Measurements from ENCODE around the gene RMND5B.
"Not testable (repeated sequence)": the region's sequence is repeated elsewhere in the genome, so short reads cannot be mapped to it uniquely, and the experiment has no call there.

The RMND5B gene

GRCh38 chr5:178192244-178192643 is 61.4 kb downstream of the RMND5B start:
- ATAC-seq = no peak
- Mint-ChIP-seq H3K4me3 (no peak overlapping the region), H3K27me3 (peaks cover 19% of the 10 kb centered on the region), H3K4me1 (peaks cover 13% of the 10 kb centered on the region), H3K36me3 (ENCODE audit: low read depth) (no peaks in the 10 kb centered on the region), H3K9me3 (no peaks in the 10 kb centered on the region), H3K27ac (no peak overlapping the region)
- no peak for DNase-seq

DNA sequence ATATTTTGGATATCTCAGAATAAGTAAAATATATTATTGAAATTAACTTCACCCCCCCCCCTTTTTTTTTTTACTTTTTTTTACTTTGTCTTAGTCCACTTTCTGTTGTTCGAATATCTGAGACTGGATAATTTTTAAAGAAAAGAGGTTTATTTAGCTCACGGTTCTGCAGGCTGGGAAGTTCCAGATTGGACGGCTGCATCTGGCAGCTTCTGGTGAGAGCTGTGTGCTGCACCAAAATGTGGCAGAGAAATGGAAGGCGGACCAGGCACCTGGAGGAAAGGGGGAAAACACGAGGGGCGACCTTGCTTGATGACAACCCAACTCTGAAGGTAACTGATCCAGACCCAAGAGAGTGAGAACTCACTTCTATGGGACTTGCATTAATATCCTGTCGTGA is 62.0 kb downstream of the RMND5B start:
- Mint-ChIP-seq H3K4me1 (peaks cover 13% of the 10 kb centered on the region), H3K27me3 (peaks cover 19% of the 10 kb centered on the region), H3K4me3 (no peak overlapping the region), H3K9me3 (no peaks in the 10 kb centered on the region), H3K36me3 (ENCODE audit: low read depth) (no peaks in the 10 kb centered on the region), H3K27ac (no peak overlapping the region)
- no peak for ATAC-seq
- no peak for DNase-seq

- Mint-ChIP-seq H3K4me3 (no peak overlapping the region), H3K9me3 (no peaks in the 10 kb centered on the region), H3K27me3 (peaks cover 19% of the 10 kb centered on the region), H3K36me3 (ENCODE audit: low read depth) (no peaks in the 10 kb centered on the region), H3K4me1 (peaks cover 13% of the 10 kb centered on the region), H3K27ac (no peak overlapping the region)
- ATAC-seq = no peak
- no peak for DNase-seq
Measured at GRCh38 chr5:178193251-178193809, 62.5 kb downstream of the RMND5B start.

GRCh38 chr5:178194026-178194425 is 63.2 kb downstream of the RMND5B start:
- DNase-seq (no peak), ATAC-seq (peak; percentile 47)
- Mint-ChIP-seq H3K9me3 (no peaks in the 10 kb centered on the region), H3K27me3 (peaks cover 19% of the 10 kb centered on the region), H3K27ac (no peak overlapping the region), H3K36me3 (ENCODE audit: low read depth) (no peaks in the 10 kb centered on the region), H3K4me1 (peaks cover 13% of the 10 kb centered on the region), H3K4me3 (no peak overlapping the region)

- Mint-ChIP-seq H3K4me1 (peaks cover 13% of the 10 kb centered on the region), H3K36me3 (ENCODE audit: low read depth) (no peaks in the 10 kb centered on the region), H3K9me3 (no peaks in the 10 kb centered on the region), H3K4me3 (no peak overlapping the region), H3K27me3 (peaks cover 19% of the 10 kb centered on the region), H3K27ac (no peak overlapping the region)
- ATAC-seq = no peak
- DNase-seq = no peak
Measured at GRCh38 chr5:178196281-178196812, 65.5 kb downstream of the RMND5B start.

DNA sequence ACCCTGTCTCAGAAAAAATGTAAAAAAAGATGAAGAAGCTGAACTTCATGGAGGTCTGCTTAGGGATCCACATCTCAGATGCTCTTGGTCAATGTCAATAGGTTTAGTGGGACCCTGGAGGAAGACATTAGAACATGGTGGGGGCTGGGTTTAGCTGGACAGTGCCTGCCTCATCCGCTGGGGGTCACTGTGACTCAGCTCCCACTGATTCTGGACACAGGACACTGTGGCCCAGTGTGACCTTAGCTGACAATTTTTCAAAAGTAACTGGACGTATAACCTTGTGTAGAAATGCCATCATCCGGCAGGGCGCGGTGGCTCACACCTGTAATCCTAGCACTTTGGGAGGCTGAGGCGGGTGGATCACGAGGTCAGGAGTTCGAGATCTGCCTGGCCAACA is 66.2 kb downstream of the RMND5B start:
- no peak overlapping the region for H3K27ac Mint-ChIP-seq
- ATAC-seq (no peak), DNase-seq (no peak)
- peaks cover 19% of the 10 kb centered on the region for H3K27me3 Mint-ChIP-seq
- peaks cover 16% of the 10 kb centered on the region for H3K4me1 Mint-ChIP-seq
- no peaks in the 10 kb centered on the region for H3K36me3 Mint-ChIP-seq (ENCODE audit: low read depth)
- H3K4me3 Mint-ChIP-seq = no peak overlapping the region
- H3K9me3 Mint-ChIP-seq = no peaks in the 10 kb centered on the region

DNA sequence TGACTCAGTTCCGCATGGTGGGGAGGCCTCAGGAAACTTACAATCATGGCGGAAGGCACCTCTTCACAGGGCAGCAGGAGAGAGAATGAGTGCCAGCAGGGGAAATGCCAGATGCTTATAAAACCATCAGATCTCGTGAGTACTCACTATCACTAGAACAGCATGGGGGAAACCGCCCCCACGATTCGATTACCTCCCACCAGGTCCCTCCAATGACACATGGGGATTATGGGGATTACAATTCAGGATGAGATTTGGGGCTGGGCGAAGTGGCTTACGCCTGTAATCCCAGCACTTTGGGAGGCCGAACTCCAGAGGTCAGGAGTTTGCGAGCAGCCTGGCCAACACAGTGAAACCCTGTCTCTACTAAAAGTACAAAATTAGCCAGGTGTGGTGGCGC is 67.3 kb downstream of the RMND5B start:
- not testable (repeated sequence) for H3K27ac Mint-ChIP-seq; H3K4me3 Mint-ChIP-seq; ATAC-seq; H3K9me3 Mint-ChIP-seq; DNase-seq; H3K36me3 Mint-ChIP-seq (ENCODE audit: low read depth)
- peaks cover 19% of the 10 kb centered on the region for H3K4me1 Mint-ChIP-seq
- H3K27me3 Mint-ChIP-seq = peaks cover 13% of the 10 kb centered on the region

GRCh38 chr5:178198706-178199105 is 67.9 kb downstream of the RMND5B start:
- DNase-seq = no peak
- Mint-ChIP-seq H3K4me1 (peaks cover 14% of the 10 kb centered on the region), H3K4me3 (no peak overlapping the region), H3K27me3 (peaks cover 9% of the 10 kb centered on the region), H3K36me3 (ENCODE audit: low read depth) (no peaks in the 10 kb centered on the region), H3K27ac (no peak overlapping the region), H3K9me3 (no peaks in the 10 kb centered on the region)
- ATAC-seq = no peak

- Mint-ChIP-seq H3K27ac (no peak overlapping the region), H3K27me3 (peaks cover 5% of the 10 kb centered on the region), H3K9me3 (no peaks in the 10 kb centered on the region), H3K4me1 (peaks cover 10% of the 10 kb centered on the region), H3K36me3 (ENCODE audit: low read depth) (peaks cover 3% of the 10 kb centered on the region), H3K4me3 (no peak overlapping the region)
- DNase-seq = no peak
- no peak for ATAC-seq
Measured at GRCh38 chr5:178199581-178200434, 69.0 kb downstream of the RMND5B start.
